Heart right ventricle (tissue), 16 donors: Measurements from ENCODE around the gene HEXA. TPM values are rescaled to one million over a fixed set of nuclear protein-coding genes. Genes with fewer than 3 reads are reported as not detected.

ENCODE experiments used
- ATAC-seq, 8 donors: fragments of 200-7000 bp; cut with Tn5 transposase; one replicate each; pipeline ENCODE4 v1.9.1; 2020; ENCODE audit warnings: mild to moderate bottlenecking in 8 of 8, moderate library complexity in 8 of 8, moderate number of reproducible peaks in 1 of 8
- DNase-seq, 2 donors: peaks; one replicate each; pipeline ENCODE4 v3.0.0-alpha.2; 2020
- H3K27ac ChIP-seq, 10 donors: fragments of 200-600 bp; sonication (generic) in 2 of 10; one replicate each; pipeline versions ENCODE4 v1.5.0 to v1.8.0; 2020 to 2022; ENCODE audit warnings: mild to moderate bottlenecking in 3 of 10
- H3K27me3 ChIP-seq, 7 donors: fragments of 200-600 bp; one replicate each; pipeline ENCODE4 v1.8.0; 2021 to 2022; ENCODE audit warnings: mild to moderate bottlenecking in 2 of 7
- H3K36me3 ChIP-seq, 9 donors: fragments of 200-600 bp; sonication (generic) in 1 of 9; one replicate each; pipeline versions ENCODE4 v1.5.0 to v1.8.0; 2020 to 2022; ENCODE audit warnings: mild to moderate bottlenecking in 2 of 9
- H3K4me1 ChIP-seq, 9 donors: fragments of 200-600 bp; sonication (generic) in 1 of 9; one replicate each; pipeline versions ENCODE4 v1.5.0 to v1.8.0; 2020 to 2022; ENCODE audit warnings: mild to moderate bottlenecking in 4 of 9
- H3K4me3 ChIP-seq, 10 donors: fragments of 200-600 bp; sonication (generic) in 2 of 10; one replicate each; pipeline versions ENCODE4 v1.5.0 to v1.8.0; 2020 to 2022; ENCODE audit warnings: mild to moderate bottlenecking in 7 of 10, moderate library complexity in 2 of 10
- H3K9me3 ChIP-seq, 11 donors: fragments of 200-600 bp in 10 of 11; sonication (generic) in 2 of 11; one replicate each; pipeline versions ENCODE4 v1.5.0 to v1.8.0; 2013 to 2022; ENCODE audit warnings: mild to moderate bottlenecking in 2 of 11, control low read depth in 1 of 11, moderate library complexity in 1 of 11
- CTCF ChIP-seq, 9 donors: fragments of 200-600 bp; sonication (generic) in 2 of 9; IDR thresholded peaks; one replicate each; pipeline versions ENCODE4 v1.5.0 to v1.8.0; 2021 to 2022; ENCODE audit warnings: antibody characterized with exemption in 9 of 9, mild to moderate bottlenecking in 5 of 9, moderate library complexity in 1 of 9
- WGBS, 2 donors: extraction: QIAGEN DNeasy Blood & Tissue Kit; methylation state at CpG; one replicate each; pipeline ENCODE4 v1.1.7; 2013; ENCODE audit warnings: inconsistent platforms in 1 of 2; 5-methylcytosine and 5-hydroxymethylcytosine counted together
- intact Hi-C, 10 donors: fragments of 100-400 bp; cut with DNase I; formaldehyde crosslinking; loops; one replicate each; pipeline versions ENCODE4 v1.11.1 to v1.14.2; 2022
- polyA plus RNA-seq, 2 donors: library from polyadenylated mRNA; stranded (reverse); fragments of 200-250 nt; gene quantifications; one replicate each; pipeline ENCODE4 v1.2.3, GENCODE V29; 2013
- total RNA-seq, 10 donors: library from RNA; stranded (reverse); fragmentation: NEBNext Ultra II Directional in 3 of 10; extraction: Animal tissue kit (Norgen Biotek cat#: 25700) in 3 of 10; gene quantifications; one replicate each; pipeline versions ENCODE4 v1.2.1 to v1.2.4, GENCODE V29; 2021 to 2023
- donor health status: Arrhythmogenic right ventricular cardiomyopathy.
- donor health status: ischemic (EF 13 %, LVEDD 7.1; RV severe dilation, severe dysfunction).
- donor health status: healthy with polysubstance abuse.
- donor health status: DM: no; HTN: yes; CAD: no.
- donor health status: DM: no; HTN: no; CAD: no.
- donor health status: ischemic (EF 25% LVEDD 6.9; RV normal size, moderate dysfunction).
- donor health status: ischemic (EF 25% LVEDD 5.7; RV mildly dilated, moderate dysfunction).
- donor health status: healthy.
- donor health status: DM: yes; HTN: yes; CAD: no.
- donor health status: Ischemic cardiomyopathy.
- donor health status: ischemic (EF 35%, LVEDD 5.7; RV mildly dilated, moderate dysfunction).
- donor health status: nonischemic (EF 11% LVEDD 7.7; RV severe dilation, severe dysfunction).
- donor health status: DM: yes; HTN: yes; CAD: no.
- donor health status: PGD.
- donor health status: ischemic (EF 29% LVEDD 5.4; RV normal size, mild dysfunction).
- donor health status: nonischemic (EF 23%, LVEDD 6.1; RV moderate dilation, normal function).

Gene HEXA
- total and polyA plus RNA-seq, 12 donors: 48.8 to 129 (median 77.3) TPM

GRCh38 chr15:72334842-72335241 lies 41.0 kb downstream of the HEXA start:
- peaks cover 0 to 7% (median 0%) of the 10 kb centered on the region in 11 donors for H3K9me3 ChIP-seq
- no peak overlapping the region for H3K27ac ChIP-seq
- intact Hi-C loops: no loop called here
- DNase-seq (no peak), ATAC-seq (no peak)
- no peak for TF ChIP-seq CTCF (IDR thresholded peaks at IDR 0.05)
- 90 to 93% methylated on average over 2 of the region's 2 CpGs for WGBS, 2 donors
- peaks cover 0 to 14% (median 0%) of the 10 kb centered on the region in 9 donors for H3K4me1 ChIP-seq
- H3K4me3 ChIP-seq: no peak overlapping the region
- H3K36me3 ChIP-seq: peaks cover 0 to 53% (median 0%) of the 10 kb centered on the region in 9 donors
- H3K27me3 ChIP-seq: no peaks in the 10 kb centered on the region

GRCh38 chr15:72331021-72331420 lies 44.8 kb downstream of the HEXA start:
- Histone ChIP-seq H3K9me3 (peaks cover 0 to 7% (median 0%) of the 10 kb centered on the region in 11 donors), H3K4me1 (no peaks in the 10 kb centered on the region)

GRCh38 chr15:72323752-72324151 lies 52.1 kb downstream of the HEXA start:
- Histone ChIP-seq H3K27ac (no peak overlapping the region), H3K27me3 (no peaks in the 10 kb centered on the region), H3K4me3 (no peak overlapping the region), H3K36me3 (peaks cover 0 to 30% (median 7%) of the 10 kb centered on the region in 9 donors), H3K9me3 (peaks cover 0 to 16% (median 7%) of the 10 kb centered on the region in 11 donors), H3K4me1 (peaks cover 0 to 11% (median 8%) of the 10 kb centered on the region in 9 donors)
- ATAC-seq: no peak
- 98 to 100% methylated on average over 1 of the region's 1 CpG for WGBS, 2 donors
- no peak for DNase-seq
- no peak for TF ChIP-seq CTCF (IDR thresholded peaks at IDR 0.05)
- intact Hi-C loops: no loop called here

More at GRCh38 chr15:72331021-72331420, 44.8 kb downstream of the HEXA start:
- Histone ChIP-seq H3K27me3 (no peaks in the 10 kb centered on the region), H3K4me3 (no peak overlapping the region), H3K27ac (no peak overlapping the region), H3K36me3 (peaks cover 0 to 67% (median 7%) of the 10 kb centered on the region in 9 donors)
- WGBS, 2 donors: 75 to 79% methylated on average over 3 of the region's 3 CpGs
- no peak for ATAC-seq
- DNase-seq: no peak
- intact Hi-C loops: no loop called here
- no peak for TF ChIP-seq CTCF (IDR thresholded peaks at IDR 0.05)

- peak; percentile 72 to 87 (median 82) for ATAC-seq
- 1 to 2% methylated on average over 55 to 58 of the region's 58 CpGs for WGBS, 2 donors
- Histone ChIP-seq H3K36me3 (peaks cover 0 to 7% (median 0%) of the 10 kb centered on the region in 9 donors), H3K27ac (peak within 1 kb of the TSS in 2 of 10 donors; percentile 31 to 34), H3K27me3 (no peaks in the 10 kb centered on the region), H3K4me3 (peak within 1 kb of the TSS; percentile 15 to 63 (median 54)), H3K9me3 (peaks cover 0 to 16% (median 7%) of the 10 kb centered on the region in 11 donors), H3K4me1 (peaks cover 0 to 11% (median 8%) of the 10 kb centered on the region in 9 donors)
- intact Hi-C loops: loop anchor here in 2 of 10 donors (10.0 kb wide), 2 partner anchors 265 to 1735 kb away; no protein-coding TSS in a partner anchor
- TF ChIP-seq CTCF (IDR thresholded peaks at IDR 0.05): no peak
- DNase-seq: peak; percentile 66 to 76
These were observed 55.7 kb downstream of the HEXA start, which contains the start of gene CELF6 for GRCh38 chr15:72319985-72320671. Gene CELF6, minus strand, starts transcription at chr15:72320157. Its CDS starts 283 bp downstream, at chr15:72319874.
